ENCODE results near the gene SHROOM3.

Gene SHROOM3

DNA sequence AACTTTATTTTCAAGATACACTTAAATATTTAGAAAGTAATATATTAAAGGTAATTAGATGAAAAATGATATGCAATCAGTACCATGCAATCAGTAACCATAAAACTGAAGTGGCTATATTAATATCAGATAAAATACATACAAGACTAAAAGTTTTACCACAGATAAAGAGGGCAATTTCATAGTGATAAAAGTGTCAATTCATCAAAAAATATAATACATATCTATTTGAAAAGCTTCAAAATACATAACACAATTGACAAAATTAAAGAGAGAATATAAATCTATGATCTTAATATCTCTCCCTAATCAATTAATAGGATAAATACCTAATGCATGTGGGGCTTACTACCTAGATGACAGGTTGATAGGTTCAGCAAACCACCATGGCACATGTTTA is 357.4 kb downstream of the SHROOM3 start:
- DNase-seq = no peak

DNA sequence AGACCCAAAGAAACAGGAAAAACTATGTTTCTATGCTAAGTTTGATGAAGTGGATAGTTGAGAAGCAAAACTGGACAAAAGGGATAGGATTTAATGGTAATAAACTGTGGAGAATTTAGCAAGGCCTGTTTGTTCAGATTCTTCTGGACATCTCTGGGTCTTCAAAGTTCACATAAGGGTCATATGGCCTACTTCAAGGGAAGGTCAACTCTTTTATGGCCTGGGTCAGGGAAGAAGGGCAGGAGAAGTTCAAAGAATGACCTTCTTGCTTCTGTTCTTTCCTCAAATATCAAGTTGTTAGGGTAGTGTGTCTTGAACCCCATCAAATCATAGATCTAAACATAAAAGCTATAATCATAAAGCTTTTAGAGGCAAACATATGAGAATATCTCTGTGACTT is 360.2 kb downstream of the SHROOM3 start:
- DNase-seq = no peak

DNA sequence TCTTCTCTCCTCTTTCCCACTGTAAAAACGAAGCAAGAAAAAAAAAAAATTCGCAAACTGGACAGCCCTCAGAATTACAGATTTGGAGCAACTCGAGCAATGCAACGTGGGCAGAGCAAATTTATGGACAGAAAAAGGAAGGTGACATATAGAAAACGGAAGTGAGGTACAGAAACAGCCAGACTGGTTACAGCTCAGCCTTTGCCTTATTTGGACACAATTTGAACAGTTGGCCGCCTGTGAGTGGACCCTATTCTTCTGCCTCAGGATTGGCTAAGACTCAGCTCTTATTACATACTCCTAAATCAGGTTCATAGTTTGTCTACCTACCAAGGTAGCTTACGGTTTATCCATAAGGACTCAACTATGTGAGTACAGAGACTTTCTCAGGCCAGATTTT is 364.1 kb downstream of the SHROOM3 start:
- no peak for DNase-seq

DNA sequence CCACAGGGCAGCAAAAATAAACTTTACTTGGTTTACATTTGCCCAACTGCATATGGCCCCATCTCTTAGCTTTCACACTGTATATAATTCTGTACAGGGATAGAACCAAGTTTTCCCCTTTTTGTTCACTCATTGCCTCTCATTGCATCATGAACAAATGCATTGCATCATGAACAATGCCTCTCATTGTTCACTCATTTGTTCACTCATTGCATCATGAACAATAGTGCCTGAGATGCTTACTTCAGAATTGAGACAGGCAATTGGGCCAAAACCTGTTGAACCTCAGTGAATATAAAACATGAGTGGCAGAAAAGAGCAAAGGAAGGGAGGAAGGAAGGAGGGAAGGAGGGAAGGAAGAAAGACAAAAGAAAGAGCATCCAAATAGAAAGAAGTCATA is 364.7 kb downstream of the SHROOM3 start:
- no peak for DNase-seq

DNA sequence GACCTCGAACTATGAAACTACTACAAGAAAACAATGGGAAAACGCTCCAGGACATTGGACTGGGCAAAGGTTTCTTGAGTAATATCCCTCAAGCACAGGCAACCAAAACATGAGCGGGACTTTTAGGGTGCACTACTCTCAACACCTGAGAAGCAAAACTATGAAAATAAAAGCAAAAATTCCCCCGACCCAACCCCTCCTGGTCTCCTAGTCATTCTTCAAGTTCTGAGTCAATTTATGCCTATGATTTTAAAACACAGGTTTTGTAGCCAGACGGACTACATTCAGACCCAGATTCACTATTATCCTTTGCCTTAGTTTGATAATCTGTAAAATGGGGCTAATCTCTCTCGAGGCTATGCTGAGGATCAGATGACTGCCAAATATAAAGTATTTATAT is 365.9 kb downstream of the SHROOM3 start:
- DNase-seq = no peak

DNA sequence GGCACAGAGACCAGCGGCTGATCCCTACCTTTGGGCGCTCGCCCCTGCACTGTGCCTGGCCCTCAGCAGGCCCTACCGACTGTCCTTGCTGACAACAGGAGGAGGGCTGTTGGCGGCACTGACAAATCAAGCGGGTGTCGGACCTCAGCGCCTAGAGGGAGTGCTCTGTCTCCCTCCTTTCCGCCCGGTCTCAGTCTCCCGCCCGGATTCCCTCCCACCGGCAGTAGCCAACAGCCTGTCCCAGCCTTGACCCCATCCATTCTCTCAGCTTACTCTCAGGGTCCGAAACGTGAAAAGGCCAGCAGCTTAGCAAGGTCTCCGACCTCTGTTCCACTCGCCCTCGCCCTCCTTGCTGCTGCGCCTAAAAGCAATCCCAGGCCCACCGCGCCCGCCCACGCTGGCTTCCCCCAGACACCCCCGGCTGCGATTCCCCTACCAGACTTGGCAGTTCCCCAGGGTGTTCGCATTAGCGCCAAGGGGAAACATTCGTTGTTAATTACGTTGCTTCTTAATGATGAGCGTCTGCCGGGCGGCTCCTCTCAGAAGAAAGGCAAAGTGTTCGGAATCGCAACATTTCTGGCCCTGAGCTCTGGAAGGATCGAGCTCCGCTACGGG is 366.7 kb downstream of the SHROOM3 start:
- DNase-seq = no peak

DNA sequence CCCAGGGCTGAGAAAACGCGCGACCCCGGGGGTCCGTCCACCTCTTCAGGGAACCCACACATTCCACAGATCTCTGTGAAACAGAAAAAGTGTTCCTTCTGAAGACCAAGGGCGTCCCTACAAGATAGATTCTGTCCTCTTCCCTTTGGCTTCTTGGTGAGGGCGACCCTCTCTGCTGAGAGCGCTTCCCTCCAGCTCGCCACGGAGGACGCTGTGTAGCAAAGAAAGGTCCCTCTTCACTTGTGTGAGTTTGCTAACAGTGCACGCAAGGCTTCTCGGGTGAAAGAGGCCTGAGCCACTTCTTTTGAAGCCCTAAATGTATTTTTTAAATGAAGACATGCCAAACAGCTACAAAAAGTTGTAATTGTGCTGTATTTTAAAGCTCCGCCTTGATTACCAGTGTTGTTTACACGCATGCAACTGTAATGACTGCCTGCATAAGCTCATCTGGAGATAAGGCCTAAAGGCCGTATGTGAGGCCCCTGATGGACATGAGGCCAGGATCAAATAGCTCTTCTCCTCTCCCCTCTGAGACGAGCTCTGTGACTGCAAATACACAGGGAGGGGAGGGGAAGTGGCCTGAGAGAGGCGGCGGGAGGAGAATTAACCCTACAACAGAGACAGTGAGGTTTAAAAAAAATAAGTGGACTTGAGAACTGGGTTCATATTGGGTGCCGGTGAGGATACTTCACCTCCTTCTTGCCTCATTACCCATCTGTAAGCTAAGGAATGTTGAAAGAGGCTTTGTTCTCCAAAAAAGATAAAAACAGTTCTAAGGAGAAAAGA is 367.4 kb downstream of the SHROOM3 start:
- DNase-seq = no peak

DNA sequence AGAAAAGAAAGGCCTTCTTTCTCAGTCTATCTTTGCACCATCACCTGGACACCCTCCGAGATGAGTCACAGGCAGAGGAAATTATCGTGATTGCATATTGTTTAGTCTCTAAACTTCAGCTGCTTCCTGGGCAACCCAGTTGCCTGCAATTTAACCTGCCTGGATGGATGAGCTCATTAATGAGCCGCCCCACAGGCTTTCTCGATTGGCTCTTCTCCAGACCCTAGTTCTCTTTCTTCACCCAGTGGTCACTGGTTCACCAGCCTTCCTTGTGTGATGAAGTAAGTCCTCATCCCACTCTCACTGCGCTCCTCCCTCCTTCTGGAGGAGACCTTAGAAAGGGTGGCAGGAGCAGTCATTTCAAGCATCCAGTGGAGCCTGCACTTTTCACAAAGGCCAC is 368.5 kb downstream of the SHROOM3 start:
- DNase-seq = no peak

DNA sequence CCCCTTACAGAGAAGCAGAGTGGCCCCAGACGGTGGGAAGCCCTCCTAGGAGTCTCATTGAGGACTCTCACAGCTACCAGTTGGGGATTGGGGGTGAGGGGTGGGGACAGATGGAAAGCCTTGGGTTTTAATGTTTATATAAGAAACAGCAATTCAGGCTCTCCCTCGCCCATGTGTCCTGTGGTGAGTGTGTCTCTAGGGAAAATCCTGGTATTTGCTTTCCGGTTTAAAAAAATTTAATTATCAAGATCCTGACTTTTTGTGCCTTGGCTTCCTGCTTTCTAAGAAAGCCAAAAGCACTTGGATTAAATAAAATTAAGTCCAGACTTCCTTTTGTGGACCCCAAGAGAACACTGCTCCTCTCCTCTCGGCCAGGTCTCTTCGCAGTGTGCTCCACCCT is 369.1 kb downstream of the SHROOM3 start:
- no peak for DNase-seq

DNA sequence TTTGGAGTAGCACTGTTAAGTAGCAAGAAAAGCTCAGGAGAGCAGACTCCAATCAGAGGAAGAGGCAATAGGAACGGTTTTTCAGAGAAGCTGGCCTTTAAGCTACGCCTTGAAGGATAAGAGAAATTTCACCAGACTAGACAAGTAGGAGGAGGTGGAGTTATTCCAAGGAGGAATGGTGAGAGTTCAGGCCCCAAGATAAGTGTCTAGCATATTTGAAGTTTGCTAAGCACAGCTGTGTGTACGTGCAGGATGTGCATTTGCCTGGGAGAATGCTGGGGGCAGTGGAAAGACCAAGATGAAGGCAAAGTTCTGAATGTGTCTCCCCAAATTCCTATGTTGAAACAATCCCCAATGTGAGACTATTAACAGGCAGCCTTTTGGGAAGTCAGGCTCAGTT is 371.3 kb downstream of the SHROOM3 start:
- DNase-seq = no peak

DNA sequence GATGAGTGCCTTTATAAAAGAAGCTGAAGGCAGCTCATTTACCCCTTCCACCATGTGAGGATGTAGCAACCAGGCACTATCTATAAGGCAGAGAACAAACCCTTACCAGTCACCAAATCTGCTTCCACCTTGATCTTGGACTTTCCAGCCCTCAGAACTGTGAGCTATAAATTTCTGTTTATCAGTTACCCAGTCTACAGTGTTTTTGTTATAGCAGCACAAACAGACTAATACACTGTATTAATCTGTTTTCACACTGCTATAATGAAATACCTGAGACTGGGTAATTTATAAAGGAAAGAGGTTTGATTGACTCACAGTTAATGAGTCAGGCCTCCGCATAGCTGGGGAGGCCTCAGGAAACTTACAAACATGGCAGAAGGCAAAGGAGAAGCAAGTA is 371.7 kb downstream of the SHROOM3 start:
- no peak for DNase-seq

DNA sequence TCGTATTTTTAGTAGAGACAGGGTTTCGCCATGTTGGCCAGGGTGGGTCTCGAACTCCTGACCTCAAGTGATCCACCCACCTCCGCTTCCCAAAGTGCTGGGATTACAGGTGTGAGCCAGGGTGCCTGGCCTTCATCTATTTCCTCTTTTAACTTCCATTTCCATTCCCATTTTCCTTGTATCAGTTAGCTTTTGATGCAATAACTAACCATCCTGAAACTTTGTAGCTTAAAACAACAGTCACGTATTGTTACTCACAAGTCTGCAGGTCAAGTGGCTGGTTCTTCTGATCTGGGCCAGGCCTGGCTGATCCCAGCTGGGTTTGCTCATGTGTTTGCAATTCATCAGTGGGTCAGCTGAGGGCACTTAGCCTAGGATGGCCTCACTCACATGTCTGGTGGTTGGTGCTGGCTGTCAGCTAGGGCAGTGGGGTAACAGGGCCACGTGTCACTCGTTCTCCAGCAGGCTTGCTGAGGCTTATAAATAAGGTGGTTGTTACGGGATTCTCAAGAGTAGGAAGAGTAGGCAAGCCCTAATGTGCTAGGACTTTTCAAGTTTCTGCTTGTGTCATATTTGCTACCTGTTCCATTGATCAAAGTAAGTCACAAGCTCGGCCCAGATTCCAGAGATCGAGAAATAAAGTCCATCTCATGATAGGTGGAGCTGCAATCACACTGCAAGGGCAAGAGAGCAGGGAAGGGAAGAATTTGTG is 374.7 kb downstream of the SHROOM3 start:
- no peak for DNase-seq

DNA sequence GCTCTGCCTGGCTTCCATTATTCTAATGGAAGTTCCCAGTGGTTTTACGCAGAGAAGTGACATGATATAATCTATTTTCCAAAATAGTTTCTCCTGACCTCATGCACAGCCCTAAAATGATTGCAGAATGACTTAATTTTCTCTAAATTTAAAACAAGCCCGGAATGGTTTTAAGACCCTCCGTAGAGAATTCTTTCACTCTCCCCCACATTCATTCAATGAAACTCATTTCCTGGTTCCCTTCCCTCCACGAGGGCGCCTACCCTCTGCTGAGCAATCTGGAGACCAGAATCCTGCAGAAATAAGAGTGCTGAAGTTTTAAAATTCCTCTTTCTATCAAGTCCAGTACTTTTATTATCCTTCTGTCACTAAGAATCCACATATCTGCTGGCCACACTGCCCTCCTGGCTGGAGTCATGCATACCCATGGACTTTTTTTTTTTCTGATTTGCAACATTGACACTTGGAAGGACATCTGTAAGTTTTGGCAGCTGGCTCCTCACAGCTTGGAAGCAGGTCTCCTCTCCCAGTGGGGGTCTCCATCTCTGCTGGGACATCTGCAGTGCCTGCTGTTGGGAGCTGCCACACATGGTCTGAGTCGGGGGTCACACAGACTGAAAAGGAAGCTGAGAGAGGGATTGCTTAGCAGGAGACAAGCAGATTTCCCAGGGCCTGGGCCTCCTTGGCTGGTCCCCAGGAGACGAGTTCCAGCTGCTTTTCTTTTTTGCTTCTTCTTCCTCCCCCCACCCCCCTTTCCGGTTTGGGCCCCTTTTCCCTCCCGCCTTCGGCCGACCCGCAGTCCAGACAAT is 376.8 kb downstream of the SHROOM3 start:
- DNase-seq = no peak

DNA sequence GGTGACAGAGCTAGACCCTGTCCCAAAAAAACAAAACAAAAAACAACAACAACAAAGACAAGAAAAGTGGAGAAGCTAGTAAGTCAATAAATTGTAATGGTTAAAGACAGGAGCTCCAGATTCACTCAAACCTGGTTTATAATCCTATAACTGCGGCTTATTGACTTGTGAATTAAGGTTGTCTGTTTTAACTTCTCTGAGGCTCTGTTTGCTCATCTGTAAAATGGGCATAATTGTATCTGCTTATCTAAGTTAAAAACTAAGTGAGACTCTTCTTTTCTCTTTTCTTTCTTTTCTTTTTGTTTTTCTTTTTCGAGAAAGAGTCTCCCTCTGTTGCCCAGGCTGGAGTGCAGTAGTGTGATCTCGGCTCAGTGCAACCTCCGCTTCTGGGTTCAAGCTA is 378.0 kb downstream of the SHROOM3 start:
- no peak for DNase-seq

DNA sequence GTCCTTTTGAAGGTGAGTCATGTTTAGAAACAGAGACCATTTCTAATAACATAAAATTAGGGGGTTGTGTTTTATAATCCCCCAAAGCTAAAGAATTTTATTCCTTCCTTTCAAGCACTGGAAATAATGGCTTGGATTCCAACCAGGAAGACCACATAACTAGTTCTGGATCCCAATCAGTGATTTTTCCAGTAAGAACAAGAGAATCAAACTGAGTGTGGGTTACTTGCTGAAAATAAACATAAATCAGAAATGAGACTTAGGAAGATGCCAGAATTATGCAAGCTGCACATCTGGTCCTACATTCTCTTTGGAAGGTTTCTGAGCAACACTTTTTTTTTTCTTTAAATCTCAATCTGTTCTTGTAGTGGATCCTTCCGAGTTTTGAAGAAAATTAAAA is 386.6 kb downstream of the SHROOM3 start:
- no peak for DNase-seq

DNA sequence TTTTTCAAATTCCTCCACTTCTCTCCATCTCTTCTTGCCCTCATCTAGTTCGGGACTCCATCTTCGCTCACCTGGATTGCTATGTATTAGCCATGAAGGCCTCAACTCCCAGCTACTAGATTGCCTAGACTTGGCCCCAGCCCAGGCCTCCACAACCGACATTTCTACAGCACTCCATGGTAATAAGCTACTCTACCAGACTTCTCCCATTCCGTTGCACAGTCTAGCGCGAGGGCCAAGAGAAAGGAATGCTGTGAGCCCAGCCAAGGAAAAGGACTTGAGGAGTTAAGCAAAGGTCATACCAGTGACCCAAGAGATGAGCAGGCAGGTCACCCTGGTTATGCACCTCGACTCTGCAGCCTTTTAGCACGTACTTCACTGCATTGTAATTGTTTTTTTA is 387.3 kb downstream of the SHROOM3 start:
- no peak for DNase-seq

DNA sequence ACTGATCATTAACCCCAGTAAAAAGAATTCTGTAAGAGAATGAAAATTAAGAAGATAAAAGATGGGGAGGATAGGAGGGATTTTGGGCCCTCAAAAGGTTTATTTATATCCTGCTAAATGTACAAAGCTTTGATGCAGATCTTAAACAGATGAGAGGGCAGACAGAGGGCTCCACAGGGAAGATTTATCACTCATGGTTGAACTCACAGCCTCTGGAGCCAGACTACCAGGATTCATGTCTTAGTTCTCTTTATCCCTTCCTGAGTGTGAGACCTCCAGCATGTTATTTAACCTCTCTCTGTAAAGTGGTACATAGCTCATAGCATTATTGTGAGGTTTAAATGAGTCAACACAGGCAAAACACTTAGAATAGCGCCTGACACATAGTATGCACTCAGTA is 388.5 kb downstream of the SHROOM3 start:
- DNase-seq = no peak

DNA sequence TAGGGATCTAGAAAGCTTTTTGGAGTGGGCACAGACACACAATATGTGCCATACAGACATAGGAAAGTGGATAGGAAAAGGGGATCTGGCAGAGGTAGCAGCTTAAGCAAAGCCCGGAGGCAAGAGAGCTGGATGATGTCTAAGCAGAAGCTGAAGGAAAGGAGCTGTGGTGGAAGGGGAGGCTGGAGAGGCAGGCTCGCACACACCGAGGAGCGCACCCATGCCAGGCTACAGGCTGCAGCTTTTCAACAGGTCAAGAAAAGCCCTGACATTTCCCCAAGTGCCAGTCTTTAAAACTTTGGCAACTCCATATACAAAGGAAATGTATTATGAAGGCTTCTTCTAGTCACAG is 395.6 kb downstream of the SHROOM3 start:
- no peak for DNase-seq

DNA sequence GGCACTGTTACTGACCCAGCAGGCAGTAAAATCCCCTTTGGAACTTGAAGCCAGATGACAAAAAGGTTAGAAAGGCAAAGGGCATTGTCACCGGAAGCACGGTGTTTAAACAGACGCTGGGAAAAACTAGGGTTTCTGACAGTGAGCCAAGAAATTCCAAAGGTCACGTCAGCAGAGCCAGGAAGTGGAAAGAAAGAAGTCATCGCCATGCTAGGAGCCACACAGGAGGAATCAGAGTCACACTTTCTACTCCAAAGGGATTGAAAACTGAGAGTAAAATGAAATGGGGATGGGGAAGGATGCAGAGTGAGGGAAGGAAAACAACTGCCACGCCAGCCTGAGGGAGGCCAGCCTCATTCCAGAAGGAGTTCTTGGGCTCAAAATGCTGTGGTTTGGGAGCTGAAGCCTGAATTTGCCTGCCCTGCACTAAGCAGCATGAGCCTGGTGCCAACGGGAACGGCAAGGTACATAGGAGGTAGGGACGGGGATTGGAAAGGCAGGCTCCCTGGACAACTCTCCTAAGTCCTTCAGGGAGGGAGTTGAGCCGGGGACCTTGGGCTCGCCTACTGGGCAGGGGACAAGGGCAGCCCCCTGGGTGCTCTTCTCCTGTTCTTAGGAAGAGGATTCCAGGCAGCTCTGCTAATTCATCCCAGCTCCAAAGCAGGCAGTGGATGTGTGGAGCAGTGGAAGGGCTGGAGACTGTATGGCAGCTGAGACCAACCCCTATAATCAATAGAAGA is 396.1 kb downstream of the SHROOM3 start:
- DNase-seq = no peak

DNA sequence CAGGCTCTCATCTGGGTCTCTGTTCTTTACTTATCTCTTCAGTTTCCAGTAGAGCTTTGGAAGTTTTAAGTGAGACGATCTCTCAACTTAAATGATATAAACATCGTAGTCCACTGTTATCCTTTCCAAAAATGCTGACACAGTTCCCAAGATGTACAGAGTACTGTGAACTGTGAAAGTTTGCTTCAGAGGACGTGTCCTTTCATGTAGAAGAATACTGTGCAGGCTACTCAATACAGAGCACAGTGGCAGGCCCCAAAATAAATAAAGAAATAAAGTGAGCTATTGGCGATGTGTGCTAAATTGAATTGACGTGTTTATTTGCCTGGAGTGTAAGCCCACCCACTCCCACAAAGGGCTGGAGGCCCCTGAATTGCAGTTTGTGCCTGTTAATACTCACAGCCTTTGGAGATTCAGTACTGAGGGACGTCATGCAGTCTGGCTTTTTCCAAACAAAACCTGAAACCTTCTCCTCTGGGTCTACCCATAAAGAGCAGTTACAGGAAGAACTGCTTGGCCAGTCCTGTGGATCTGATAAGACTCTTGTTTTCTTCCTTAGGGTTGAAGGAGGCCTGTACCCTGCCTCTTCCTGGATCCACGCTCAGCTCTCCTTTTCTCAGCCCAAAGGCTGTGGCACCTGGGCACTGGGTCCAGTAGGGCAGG is 396.8 kb downstream of the SHROOM3 start:
- no peak for DNase-seq
